HG03066 (cell line): ENCODE measurements around the gene ZBTB16.

Experiments
- ATAC-seq: cut with Tn5 transposase; IDR thresholded peaks from one replicate; pipeline ENCODE4 v1.9.1; 2021; ENCODE audit warnings: low read depth; ENCODE audit not compliant: unreplicated experiment

ZBTB16 gene

GRCh38 chr11:114124601-114125144 is 65.2 kb downstream of the ZBTB16 start:
- ATAC-seq: no peak

- no peak for ATAC-seq
Measured at GRCh38 chr11:114125531-114125930, 66.0 kb downstream of the ZBTB16 start.

- ATAC-seq: no peak
Measured at GRCh38 chr11:114125959-114126358, 66.4 kb downstream of the ZBTB16 start.

GRCh38 chr11:114128399-114128798 is 68.9 kb downstream of the ZBTB16 start:
- no peak for ATAC-seq

GRCh38 chr11:114129142-114129541 is 69.6 kb downstream of the ZBTB16 start:
- ATAC-seq: no peak

GRCh38 chr11:114129699-114130098 is 70.2 kb downstream of the ZBTB16 start:
- no peak for ATAC-seq

- no peak for ATAC-seq
Measured at GRCh38 chr11:114130115-114130576, 70.6 kb downstream of the ZBTB16 start.

- ATAC-seq: no peak
Measured at GRCh38 chr11:114130629-114131277, 71.2 kb downstream of the ZBTB16 start.

- no peak for ATAC-seq
Measured at GRCh38 chr11:114131461-114131864, 72.0 kb downstream of the ZBTB16 start.

GRCh38 chr11:114132417-114132816 is 72.9 kb downstream of the ZBTB16 start:
- ATAC-seq: no peak

- no peak for ATAC-seq
Measured at GRCh38 chr11:114132944-114133394, 73.5 kb downstream of the ZBTB16 start.

GRCh38 chr11:114133548-114134329 is 74.2 kb downstream of the ZBTB16 start:
- no peak for ATAC-seq

GRCh38 chr11:114134870-114135269 is 75.4 kb downstream of the ZBTB16 start:
- no peak for ATAC-seq

- ATAC-seq: no peak
Measured at GRCh38 chr11:114135737-114136151, 76.2 kb downstream of the ZBTB16 start.

- no peak for ATAC-seq
Measured at GRCh38 chr11:114136686-114137640, 77.5 kb downstream of the ZBTB16 start.

GRCh38 chr11:114137838-114138237 is 78.3 kb downstream of the ZBTB16 start:
- no peak for ATAC-seq

GRCh38 chr11:114138411-114138810 is 78.9 kb downstream of the ZBTB16 start:
- ATAC-seq: no peak

GRCh38 chr11:114140826-114141225 is 81.3 kb downstream of the ZBTB16 start:
- ATAC-seq: no peak

GRCh38 chr11:114141863-114142580 is 82.5 kb downstream of the ZBTB16 start:
- no peak for ATAC-seq

- ATAC-seq: no peak
Measured at GRCh38 chr11:114142707-114143106, 83.2 kb downstream of the ZBTB16 start.
